ENCODE results near the gene HDAC8. TPM values are rescaled to one million over a fixed set of nuclear protein-coding genes. Genes with fewer than 3 reads are reported as not detected.
A peak's percentile ranks its signal among the peaks of the same experiment; 100 is the strongest.
"Not testable (repeated sequence)": the region's sequence is repeated elsewhere in the genome, so short reads cannot be mapped to it uniquely, and the experiment has no call there.

The HDAC8 gene
- total RNA-seq, 1 experiment from 2014 or later, result 25.4 TPM

GRCh38 chrX:72461766-72462165 lies 110.9 kb downstream of the HDAC8 start:
- DNase-seq (ENCODE audit: low read depth), result no peak

- DNase-seq (ENCODE audit: low read depth), result no peak
These were observed 111.4 kb downstream of the HDAC8 start for GRCh38 chrX:72461288-72461687.

GRCh38 chrX:72460715-72461114 lies 111.9 kb downstream of the HDAC8 start:
- no peak for DNase-seq (ENCODE audit: low read depth)

GRCh38 chrX:72449034-72449433 lies 123.6 kb downstream of the HDAC8 start:
- not testable (repeated sequence) for DNase-seq (ENCODE audit: low read depth)

- not testable (repeated sequence) for DNase-seq (ENCODE audit: low read depth)
These were observed 131.9 kb downstream of the HDAC8 start for GRCh38 chrX:72440764-72441163.

GRCh38 chrX:72436010-72436409 lies 136.6 kb downstream of the HDAC8 start:
- DNase-seq (ENCODE audit: low read depth), result no peak

GRCh38 chrX:72430405-72430968 lies 142.2 kb downstream of the HDAC8 start:
- peak; percentile 1 for DNase-seq (ENCODE audit: low read depth)

GRCh38 chrX:72421797-72422196 lies 150.8 kb downstream of the HDAC8 start:
- DNase-seq (ENCODE audit: low read depth), result no peak

- no peak for DNase-seq (ENCODE audit: low read depth)
These were observed 162.7 kb downstream of the HDAC8 start for GRCh38 chrX:72409993-72410392.

GRCh38 chrX:72408885-72409284 lies 163.8 kb downstream of the HDAC8 start:
- no peak for DNase-seq (ENCODE audit: low read depth)

- DNase-seq (ENCODE audit: low read depth), result not testable (repeated sequence)
These were observed 167.5 kb downstream of the HDAC8 start for GRCh38 chrX:72405136-72405535.

GRCh38 chrX:72402614-72403013 lies 170.0 kb downstream of the HDAC8 start:
- DNase-seq (ENCODE audit: low read depth), result no peak

GRCh38 chrX:72399816-72400215 lies 172.8 kb downstream of the HDAC8 start:
- DNase-seq (ENCODE audit: low read depth), result no peak

GRCh38 chrX:72396117-72396516 lies 176.5 kb downstream of the HDAC8 start:
- DNase-seq (ENCODE audit: low read depth), result no peak

GRCh38 chrX:72395237-72395636 lies 177.4 kb downstream of the HDAC8 start:
- DNase-seq (ENCODE audit: low read depth), result peak; percentile 10

- DNase-seq (ENCODE audit: low read depth), result peak; percentile 92
These were observed 178.0 kb downstream of the HDAC8 start for GRCh38 chrX:72394518-72395170.

GRCh38 chrX:72393836-72394517 lies 178.7 kb downstream of the HDAC8 start:
- no peak for DNase-seq (ENCODE audit: low read depth)

- DNase-seq (ENCODE audit: low read depth), result no peak
These were observed 179.5 kb downstream of the HDAC8 start for GRCh38 chrX:72392816-72393800.

GRCh38 chrX:72392042-72392441 lies 180.6 kb downstream of the HDAC8 start:
- peak; percentile 31 for DNase-seq (ENCODE audit: low read depth)

- DNase-seq (ENCODE audit: low read depth), result no peak
These were observed 185.4 kb downstream of the HDAC8 start for GRCh38 chrX:72387247-72387646.

GRCh38 chrX:72382202-72382595 lies 190.4 kb downstream of the HDAC8 start:
- no peak for DNase-seq (ENCODE audit: low read depth)
